A673 (cell line): Measurements from ENCODE around the gene ZNF384.
A peak's percentile ranks its signal among the peaks of the same experiment; 100 is the strongest.

Experiments
- CTCF ChIP-seq: fragments of 300-800, 200-600 bp; sonication (generic); conservative IDR thresholded peaks from 2 replicates; pipeline ENCODE4 v1.5.1; 2017; ENCODE audit warnings: low read depth, mild to moderate bottlenecking, antibody characterized with exemption, low read length, moderate library complexity, mixed read lengths
- EZH2 ChIP-seq: fragments of 200-600 bp; sonication (generic); IDR thresholded peaks from 2 replicates; pipeline ENCODE4 v1.6.1; 2017; ENCODE audit warnings: borderline replicate concordance, low read depth, mild to moderate bottlenecking, mixed read lengths, antibody characterized with exemption, low read length; ENCODE audit not compliant: poor library complexity, severe bottlenecking

GRCh38 chr12:6697584-6698351, 8.6 kb upstream of the ZNF384 start:
- TF ChIP-seq CTCF (peak; percentile 65), EZH2 (no peak)
